GM23338 (cell line): Measurements from ENCODE around the gene NECTIN1. TPM values are rescaled to one million over a fixed set of nuclear protein-coding genes. Genes with fewer than 3 reads are reported as not detected.

Experiments
- ATAC-seq: fragments of 200-7000 bp; cut with Tn5 transposase; 3 replicates; pipeline ENCODE4 v1.9.1; 2020
- DNase-seq: peaks from one replicate; pipeline ENCODE4 v3.0.0-alpha.2; 2015; ENCODE audit warnings: low spot score
- H2AFZ ChIP-seq: fragments of 200-600 bp; sonication (generic); 2 replicates; pipeline ENCODE4 v1.8.0; 2016; ENCODE audit warnings: antibody characterized with exemption, mild to moderate bottlenecking, moderate library complexity
- H3F3A ChIP-seq: fragments of 200-600 bp; sonication (generic); replicated peaks from 2 replicates; pipeline ENCODE4 v1.8.0; 2017; ENCODE audit warnings: antibody characterized with exemption, mixed run types, low read depth
- H3K27ac ChIP-seq: fragments of 200-600 bp; sonication (generic); 2 replicates; pipeline ENCODE4 v1.6.1; 2016; ENCODE audit warnings: low read depth
- H3K27me3 ChIP-seq: fragments of 200-600 bp; sonication (generic); 2 replicates; pipeline ENCODE4 v1.8.0; 2016; ENCODE audit warnings: mild to moderate bottlenecking, mixed run types, moderate library complexity; ENCODE audit not compliant: insufficient read depth
- H3K36me3 ChIP-seq: fragments of 200-600 bp; sonication (generic); 2 replicates; pipeline ENCODE4 v1.8.0; 2016; ENCODE audit warnings: mild to moderate bottlenecking; ENCODE audit not compliant: insufficient read depth
- H3K4me1 ChIP-seq: fragments of 200-600 bp; sonication (generic); 2 replicates; pipeline ENCODE4 v1.8.0; 2016; ENCODE audit warnings: mild to moderate bottlenecking, moderate library complexity; ENCODE audit not compliant: insufficient read depth
- H3K4me2 ChIP-seq: fragments of 200-600 bp; sonication (generic); 2 replicates; pipeline ENCODE4 v1.7.1; 2017; ENCODE audit warnings: mixed run types
- H3K4me3 ChIP-seq: fragments of 200-600 bp; sonication (generic); 2 replicates; pipeline ENCODE4 v1.6.1; 2016; ENCODE audit warnings: mixed run types
- H3K79me2 ChIP-seq: fragments of 200-600 bp; sonication (generic); replicated peaks from 2 replicates; pipeline ENCODE4 v1.8.0; 2017; ENCODE audit warnings: mild to moderate bottlenecking; ENCODE audit not compliant: insufficient read depth
- H3K9me2 ChIP-seq: fragments of 200-600 bp; sonication (generic); 2 replicates; pipeline ENCODE4 v1.8.0; 2017; ENCODE audit not compliant: insufficient read depth
- H4K20me1 ChIP-seq: fragments of 200-600 bp; sonication (generic); replicated peaks from 2 replicates; pipeline ENCODE4 v1.8.0; 2017; ENCODE audit warnings: mild to moderate bottlenecking; ENCODE audit not compliant: insufficient read depth
- H3K27ac Mint-ChIP-seq: 2 replicates; pipeline ENCODE4 v1.8.0; 2020; ENCODE audit warnings: inconsistent platforms, mild to moderate bottlenecking, moderate library complexity, mixed read lengths
- H3K27me3 Mint-ChIP-seq: 3 replicates; pipeline ENCODE4 v1.8.0; 2022; ENCODE audit warnings: low read depth, mild to moderate bottlenecking, moderate library complexity, mixed read lengths, inconsistent platforms; ENCODE audit not compliant: insufficient read depth, poor library complexity
- H3K36me3 Mint-ChIP-seq: 3 replicates; pipeline ENCODE4 v1.8.0; 2021; ENCODE audit warnings: low read depth, mild to moderate bottlenecking, inconsistent platforms, moderate library complexity, mixed read lengths
- H3K4me1 Mint-ChIP-seq: 3 replicates; pipeline ENCODE4 v1.8.0; 2020; ENCODE audit warnings: mild to moderate bottlenecking, inconsistent platforms, mixed read lengths
- H3K4me3 Mint-ChIP-seq: 3 replicates; pipeline ENCODE4 v1.8.0; 2021; ENCODE audit warnings: moderate library complexity, mild to moderate bottlenecking, inconsistent platforms, mixed read lengths
- H3K9me3 Mint-ChIP-seq: 3 replicates; pipeline ENCODE4 v1.8.0; 2020; ENCODE audit warnings: moderate library complexity, mild to moderate bottlenecking, inconsistent platforms, mixed read lengths
- CREB1 ChIP-seq: fragments of 250-450 bp; sonication (Bioruptor Pico); IDR thresholded peaks from 2 replicates; pipeline ENCODE4 v1.5.0; 2020; ENCODE audit warnings: low read depth, mild to moderate bottlenecking, moderate library complexity
- EZH2phosphoT487 ChIP-seq: fragments of 200-600 bp; sonication (generic); IDR thresholded peaks from one replicate; pipeline ENCODE4 v1.8.1; 2018; ENCODE audit warnings: antibody characterized with exemption; ENCODE audit not compliant: unreplicated experiment
- JUNB ChIP-seq: IDR thresholded peaks from one replicate; pipeline ENCODE4 v1.6.1; 2016; ENCODE audit warnings: antibody characterized with exemption; ENCODE audit not compliant: unreplicated experiment
- NANOG ChIP-seq: IDR thresholded peaks from 2 replicates; pipeline ENCODE4 v1.6.1; 2016; ENCODE audit warnings: antibody characterized with exemption, borderline replicate concordance
- STAT1 ChIP-seq: IDR thresholded peaks from one replicate; pipeline ENCODE4 v1.6.1; 2016; ENCODE audit warnings: antibody characterized with exemption; ENCODE audit not compliant: unreplicated experiment
- ZNF114 ChIP-seq: fragments of 250-450 bp; sonication (Bioruptor Pico); IDR thresholded peaks from 2 replicates; pipeline ENCODE4 v1.5.0; 2020; ENCODE audit warnings: mild to moderate bottlenecking, moderate library complexity
- ZNF331 ChIP-seq: fragments of 250-450 bp; sonication (Bioruptor Pico); IDR thresholded peaks from 2 replicates; pipeline ENCODE4 v1.5.0; 2020; ENCODE audit warnings: low read depth, mild to moderate bottlenecking, moderate library complexity
- polyA plus RNA-seq: library from polyadenylated mRNA; unstranded; fragments of >200 nt; fragmentation: Nextera tagmentation; extraction: Ambion mirVana; gene quantifications from 2 replicates; pipeline ENCODE4 v1.2.1, GENCODE V29; 2016
- total RNA-seq: library from RNA; depleted of rRNA; stranded (reverse); fragments of >200 nt; shearing (Covaris generic); gene quantifications from 2 replicates; pipeline ENCODE4 v1.2.3, GENCODE V29; 2014
- TF ChIP-seq, protein P1 (sequence below), 2 experiments: fragments of 200-600 bp in 1 of 2; sonication (generic) in 1 of 2; conservative IDR thresholded peaks; 2 replicates each; pipeline versions ENCODE4 v1.5.1 to v1.6.1; 2016 to 2017; ENCODE audit warnings: antibody characterized with exemption in 2 of 2, low read depth in 2 of 2, mild to moderate bottlenecking in 2 of 2, moderate library complexity in 1 of 2
- TF ChIP-seq, protein P2 (sequence below): IDR thresholded peaks from one replicate; pipeline ENCODE4 v1.6.1; 2018; ENCODE audit warnings: antibody characterized with exemption; ENCODE audit not compliant: unreplicated experiment

The NECTIN1 gene
- total and polyA plus RNA-seq, 2 experiments from 2014 or later, result 18.7 to 56.3 TPM

DNA sequence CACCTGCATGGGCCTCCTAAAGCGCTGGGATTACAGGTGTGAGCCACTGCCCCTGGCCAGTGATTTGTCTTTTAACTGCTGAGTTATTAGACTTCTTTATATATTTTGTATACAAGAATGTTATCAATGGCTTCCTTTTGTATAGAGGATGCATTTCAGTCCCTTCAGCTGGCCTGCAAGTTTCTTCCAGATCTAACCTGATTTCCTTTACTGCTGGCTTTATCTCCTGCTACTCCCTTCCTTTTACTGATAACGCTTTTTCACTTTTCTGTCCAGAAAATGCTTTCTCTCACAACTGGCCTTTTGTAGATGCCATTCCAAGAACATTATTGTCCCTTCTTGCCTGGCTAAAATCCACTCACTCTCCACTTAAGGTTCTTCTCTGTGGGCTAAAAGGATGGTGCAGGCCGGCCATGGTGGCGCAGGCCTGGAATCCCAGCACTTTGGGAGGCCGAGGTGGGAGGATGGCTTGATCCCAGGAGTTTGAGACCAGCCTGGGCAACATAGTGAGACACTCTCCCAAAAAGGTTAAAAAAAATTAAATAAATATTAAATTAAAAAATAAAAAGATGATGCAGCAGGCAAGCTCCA, 118.1 kb downstream of the NECTIN1 start:
- peaks cover 18% of the 10 kb centered on the region for H3K27me3 Mint-ChIP-seq
- no peaks in the 10 kb centered on the region for H3K79me2 ChIP-seq
- peaks cover 32% of the 10 kb centered on the region for H3K4me1 ChIP-seq
- no peaks in the 10 kb centered on the region for H3K9me2 ChIP-seq
- H3K4me1 Mint-ChIP-seq, result peaks cover 31% of the 10 kb centered on the region
- no peak overlapping the region for H3K4me3 Mint-ChIP-seq
- H2AFZ ChIP-seq, result no peak overlapping the region
- H3K4me2 ChIP-seq, result no peak overlapping the region
- H3K27me3 ChIP-seq, result peaks cover 15% of the 10 kb centered on the region; the same call in 1 of the 2 replicates
- no peaks in the 10 kb centered on the region; the same call in 2 of the 3 replicates for H3K9me3 Mint-ChIP-seq
- H3K27ac ChIP-seq, result no peak overlapping the region
- no peak for TF ChIP-seq CREB1 (CRISPR knock-in tag)
- no peak for TF ChIP-seq STAT1
- TF ChIP-seq EZH2phosphoT487, result no peak
- TF ChIP-seq, protein P1, sequence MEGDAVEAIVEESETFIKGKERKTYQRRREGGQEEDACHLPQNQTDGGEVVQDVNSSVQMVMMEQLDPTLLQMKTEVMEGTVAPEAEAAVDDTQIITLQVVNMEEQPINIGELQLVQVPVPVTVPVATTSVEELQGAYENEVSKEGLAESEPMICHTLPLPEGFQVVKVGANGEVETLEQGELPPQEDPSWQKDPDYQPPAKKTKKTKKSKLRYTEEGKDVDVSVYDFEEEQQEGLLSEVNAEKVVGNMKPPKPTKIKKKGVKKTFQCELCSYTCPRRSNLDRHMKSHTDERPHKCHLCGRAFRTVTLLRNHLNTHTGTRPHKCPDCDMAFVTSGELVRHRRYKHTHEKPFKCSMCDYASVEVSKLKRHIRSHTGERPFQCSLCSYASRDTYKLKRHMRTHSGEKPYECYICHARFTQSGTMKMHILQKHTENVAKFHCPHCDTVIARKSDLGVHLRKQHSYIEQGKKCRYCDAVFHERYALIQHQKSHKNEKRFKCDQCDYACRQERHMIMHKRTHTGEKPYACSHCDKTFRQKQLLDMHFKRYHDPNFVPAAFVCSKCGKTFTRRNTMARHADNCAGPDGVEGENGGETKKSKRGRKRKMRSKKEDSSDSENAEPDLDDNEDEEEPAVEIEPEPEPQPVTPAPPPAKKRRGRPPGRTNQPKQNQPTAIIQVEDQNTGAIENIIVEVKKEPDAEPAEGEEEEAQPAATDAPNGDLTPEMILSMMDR (conservative IDR thresholded peaks at IDR 0.05; ENCODE audit: low read depth in 2 of 2), result no peak
- TF ChIP-seq JUNB, result no peak
- no peak for TF ChIP-seq ZNF331 (CRISPR knock-in tag)
- TF ChIP-seq NANOG, result no peak
- no peaks in the 10 kb centered on the region for H3K36me3 Mint-ChIP-seq
- no peaks in the 10 kb centered on the region for H3F3A ChIP-seq
- DNase-seq (no peak), ATAC-seq (no peak)
- no peak overlapping the region; the same call in 1 of the 2 replicates for H3K27ac Mint-ChIP-seq
- no peak overlapping the region for H3K4me3 ChIP-seq
- H3K36me3 ChIP-seq, result no peaks in the 10 kb centered on the region
- no peaks in the 10 kb centered on the region for H4K20me1 ChIP-seq

DNA sequence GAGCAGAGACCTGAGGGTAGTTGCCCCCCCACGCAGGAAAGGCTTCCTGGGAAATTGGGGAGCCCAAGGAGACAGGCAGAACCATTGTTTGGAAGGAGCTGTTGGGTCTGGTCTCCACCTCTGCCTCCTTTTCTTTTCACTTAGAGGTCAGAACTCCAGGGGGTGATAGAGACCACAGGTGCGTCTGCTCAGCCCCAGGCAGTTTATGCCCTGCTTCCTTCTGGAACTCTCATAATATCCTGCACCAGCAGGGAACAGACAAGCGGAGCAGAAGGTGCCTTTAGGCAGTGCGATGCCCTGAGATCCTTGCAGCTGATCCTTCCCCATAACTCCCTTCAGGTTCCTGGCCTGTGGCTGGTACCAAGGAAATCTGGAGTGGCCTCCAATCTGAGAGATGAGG, 120.2 kb downstream of the NECTIN1 start:
- no peaks in the 10 kb centered on the region for H3F3A ChIP-seq
- ATAC-seq, result peak; percentile 55
- H3K27me3 ChIP-seq, result peaks cover 15% of the 10 kb centered on the region; the same call in 1 of the 2 replicates
- no peak overlapping the region for H3K4me3 Mint-ChIP-seq
- no peak overlapping the region for H2AFZ ChIP-seq
- no peaks in the 10 kb centered on the region for H3K9me2 ChIP-seq
- H4K20me1 ChIP-seq, result no peaks in the 10 kb centered on the region
- no peaks in the 10 kb centered on the region; the same call in 2 of the 3 replicates for H3K9me3 Mint-ChIP-seq
- H3K36me3 Mint-ChIP-seq, result no peaks in the 10 kb centered on the region; the same call in 2 of the 3 replicates
- H3K4me3 ChIP-seq, result no peak overlapping the region
- H3K27me3 Mint-ChIP-seq, result peaks cover 15% of the 10 kb centered on the region
- no peak overlapping the region for H3K4me2 ChIP-seq
- H3K36me3 ChIP-seq, result no peaks in the 10 kb centered on the region
- H3K27ac Mint-ChIP-seq, result no peak overlapping the region
- peak; percentile 49 for DNase-seq
- no peak overlapping the region for H3K27ac ChIP-seq
- H3K79me2 ChIP-seq, result no peaks in the 10 kb centered on the region
- peaks cover 22% of the 10 kb centered on the region for H3K4me1 ChIP-seq
- H3K4me1 Mint-ChIP-seq, result peaks cover 21% of the 10 kb centered on the region
- TF ChIP-seq, protein P2, sequence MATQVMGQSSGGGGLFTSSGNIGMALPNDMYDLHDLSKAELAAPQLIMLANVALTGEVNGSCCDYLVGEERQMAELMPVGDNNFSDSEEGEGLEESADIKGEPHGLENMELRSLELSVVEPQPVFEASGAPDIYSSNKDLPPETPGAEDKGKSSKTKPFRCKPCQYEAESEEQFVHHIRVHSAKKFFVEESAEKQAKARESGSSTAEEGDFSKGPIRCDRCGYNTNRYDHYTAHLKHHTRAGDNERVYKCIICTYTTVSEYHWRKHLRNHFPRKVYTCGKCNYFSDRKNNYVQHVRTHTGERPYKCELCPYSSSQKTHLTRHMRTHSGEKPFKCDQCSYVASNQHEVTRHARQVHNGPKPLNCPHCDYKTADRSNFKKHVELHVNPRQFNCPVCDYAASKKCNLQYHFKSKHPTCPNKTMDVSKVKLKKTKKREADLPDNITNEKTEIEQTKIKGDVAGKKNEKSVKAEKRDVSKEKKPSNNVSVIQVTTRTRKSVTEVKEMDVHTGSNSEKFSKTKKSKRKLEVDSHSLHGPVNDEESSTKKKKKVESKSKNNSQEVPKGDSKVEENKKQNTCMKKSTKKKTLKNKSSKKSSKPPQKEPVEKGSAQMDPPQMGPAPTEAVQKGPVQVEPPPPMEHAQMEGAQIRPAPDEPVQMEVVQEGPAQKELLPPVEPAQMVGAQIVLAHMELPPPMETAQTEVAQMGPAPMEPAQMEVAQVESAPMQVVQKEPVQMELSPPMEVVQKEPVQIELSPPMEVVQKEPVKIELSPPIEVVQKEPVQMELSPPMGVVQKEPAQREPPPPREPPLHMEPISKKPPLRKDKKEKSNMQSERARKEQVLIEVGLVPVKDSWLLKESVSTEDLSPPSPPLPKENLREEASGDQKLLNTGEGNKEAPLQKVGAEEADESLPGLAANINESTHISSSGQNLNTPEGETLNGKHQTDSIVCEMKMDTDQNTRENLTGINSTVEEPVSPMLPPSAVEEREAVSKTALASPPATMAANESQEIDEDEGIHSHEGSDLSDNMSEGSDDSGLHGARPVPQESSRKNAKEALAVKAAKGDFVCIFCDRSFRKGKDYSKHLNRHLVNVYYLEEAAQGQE, result no peak
- TF ChIP-seq CREB1 (CRISPR knock-in tag) (no peak), ZNF331 (CRISPR knock-in tag) (no peak), ZNF114 (CRISPR knock-in tag) (no peak)
- TF ChIP-seq, protein P1 (conservative IDR thresholded peaks at IDR 0.05; ENCODE audit: low read depth in 2 of 2), result peak in 1 of 2 experiments; percentile 45; a peak in 3 of 4 replicates
